Occipital lobe (tissue), 2 donors: Measurements from ENCODE around the gene EXOC4. TPM values are rescaled to one million over a fixed set of nuclear protein-coding genes. Genes with fewer than 3 reads are reported as not detected.
"Not testable (repeated sequence)": the region's sequence is repeated elsewhere in the genome, so short reads cannot be mapped to it uniquely, and the experiment has no call there.

Experiments used
- DNase-seq: peaks from one replicate; lab custom pipeline; 2025; lab: John Stamatoyannopoulos, UW
- total RNA-seq: library from RNA; depleted of rRNA; stranded (reverse); fragments of >200 nt; gene quantifications from one replicate; pipeline ENCODE4 v1.2.3, GENCODE V29; 2014

Gene EXOC4
- total RNA-seq, 1 donor from 2014 or later, result 341 TPM

- DNase-seq, result no peak
Measured at GRCh38 chr7:133619491-133619890, 366.6 kb downstream of the EXOC4 start.

- DNase-seq, result no peak
Measured at GRCh38 chr7:133623721-133624120, 370.8 kb downstream of the EXOC4 start.

- DNase-seq, result no peak
Measured at GRCh38 chr7:133625046-133625445, 372.2 kb downstream of the EXOC4 start.

GRCh38 chr7:133629701-133630100 lies 376.8 kb downstream of the EXOC4 start:
- no peak for DNase-seq

- DNase-seq, result no peak
Measured at GRCh38 chr7:133633055-133633454, 380.2 kb downstream of the EXOC4 start.

- DNase-seq, result no peak
Measured at GRCh38 chr7:133635541-133635940, 382.7 kb downstream of the EXOC4 start.

- DNase-seq, result no peak
Measured at GRCh38 chr7:133638857-133639256, 386.0 kb downstream of the EXOC4 start.

GRCh38 chr7:133641436-133641835 lies 388.6 kb downstream of the EXOC4 start:
- no peak for DNase-seq

GRCh38 chr7:133642907-133643306 lies 390.0 kb downstream of the EXOC4 start:
- no peak for DNase-seq

GRCh38 chr7:133643652-133644051 lies 390.8 kb downstream of the EXOC4 start:
- not testable (repeated sequence) for DNase-seq

- no peak for DNase-seq
Measured at GRCh38 chr7:133645884-133646391, 393.1 kb downstream of the EXOC4 start.

GRCh38 chr7:133646472-133647315 lies 393.8 kb downstream of the EXOC4 start:
- no peak for DNase-seq

- no peak for DNase-seq
Measured at GRCh38 chr7:133649593-133649992, 396.7 kb downstream of the EXOC4 start.

- no peak for DNase-seq
Measured at GRCh38 chr7:133650069-133650468, 397.2 kb downstream of the EXOC4 start.

- DNase-seq, result no peak
Measured at GRCh38 chr7:133650487-133651300, 397.8 kb downstream of the EXOC4 start.

GRCh38 chr7:133652547-133652946 lies 399.7 kb downstream of the EXOC4 start:
- no peak for DNase-seq

- no peak for DNase-seq
Measured at GRCh38 chr7:133654547-133654946, 401.7 kb downstream of the EXOC4 start.

- no peak for DNase-seq
Measured at GRCh38 chr7:133662276-133662675, 409.4 kb downstream of the EXOC4 start.

GRCh38 chr7:133662830-133663229 lies 410.0 kb downstream of the EXOC4 start:
- no peak for DNase-seq

GRCh38 chr7:133664528-133664927 lies 411.6 kb downstream of the EXOC4 start:
- no peak for DNase-seq

- no peak for DNase-seq
Measured at GRCh38 chr7:133668296-133669060, 415.6 kb downstream of the EXOC4 start.

- no peak for DNase-seq
Measured at GRCh38 chr7:133669061-133669455, 416.2 kb downstream of the EXOC4 start.
